ENCODE data around the gene OPRPN. TPM values are rescaled to one million over a fixed set of nuclear protein-coding genes. Genes with fewer than 3 reads are reported as not detected.

The OPRPN gene
- total RNA-seq, 1 experiment from 2014 or later, result not detected

- POLR2A ChIA-PET, result no interaction called here
- H3K36me3 Mint-ChIP-seq, result no peaks in the 10 kb centered on the region
- no peaks in the 10 kb centered on the region for H3K9me3 Mint-ChIP-seq
- CTCF ChIA-PET, result no interaction called here
- no peak for ATAC-seq
- no peak for DNase-seq (ENCODE audit: low spot score)
- TF ChIP-seq NR3C1 (CRISPR knock-in tag; conservative IDR thresholded peaks at IDR 0.05; ENCODE audit: low read depth), result no peak
- no peak for TF ChIP-seq AR (CRISPR knock-in tag; IDR thresholded peaks at IDR 0.05)
- no peak for TF ChIP-seq TP53 (CRISPR knock-in tag; IDR thresholded peaks at IDR 0.05)
- H3K27me3 Mint-ChIP-seq (ENCODE audit: low read depth), result no peaks in the 10 kb centered on the region
- H3K4me3 Mint-ChIP-seq, result no peak overlapping the region
- H3K4me1 Mint-ChIP-seq, result no peaks in the 10 kb centered on the region
- no peak overlapping the region for H3K27ac Mint-ChIP-seq
Measured at GRCh38 chr4:70392057-70392776, 5.5 kb upstream of the OPRPN start.

GRCh38 chr4:70399319-70399718 lies 1.6 kb downstream of the OPRPN start:
- H3K4me1 Mint-ChIP-seq, result no peaks in the 10 kb centered on the region
- H3K36me3 Mint-ChIP-seq, result no peaks in the 10 kb centered on the region
- TF ChIP-seq SP1 (CRISPR knock-in tag; conservative IDR thresholded peaks at IDR 0.05) (no peak), KAT7 (CRISPR knock-in tag; IDR thresholded peaks at IDR 0.05; ENCODE audit: borderline replicate concordance) (no peak), ATF2 (CRISPR knock-in tag; IDR thresholded peaks at IDR 0.05; ENCODE audit: borderline replicate concordance, low read depth) (no peak), MAX (CRISPR knock-in tag; IDR thresholded peaks at IDR 0.05) (no peak), PRDM15 (CRISPR knock-in tag; IDR thresholded peaks at IDR 0.05) (no peak), ZNF317 (CRISPR knock-in tag; IDR thresholded peaks at IDR 0.05; ENCODE audit: borderline replicate concordance, low read depth) (no peak), USF1 (CRISPR knock-in tag; IDR thresholded peaks at IDR 0.05) (no peak), STAT6 (CRISPR knock-in tag; conservative IDR thresholded peaks at IDR 0.05; ENCODE audit: low read depth) (no peak), ATF6 (CRISPR knock-in tag; IDR thresholded peaks at IDR 0.05) (no peak), NR3C1 (CRISPR knock-in tag; conservative IDR thresholded peaks at IDR 0.05; ENCODE audit: low read depth) (no peak)
- no peak for DNase-seq (ENCODE audit: low spot score)
- ATAC-seq, result no peak
- no peaks in the 10 kb centered on the region for H3K27me3 Mint-ChIP-seq (ENCODE audit: low read depth)
- ChIA-PET CTCF (no interaction called here), POLR2A (no interaction called here)
- H3K27ac Mint-ChIP-seq, result no peak overlapping the region
- H3K4me3 Mint-ChIP-seq, result no peak overlapping the region
- no peaks in the 10 kb centered on the region for H3K9me3 Mint-ChIP-seq
